Fibroblast of the conjunctiva (primary cell): ENCODE data around the gene NUP88.
"Not testable (repeated sequence)": the region's sequence is repeated elsewhere in the genome, so short reads cannot be mapped to it uniquely, and the experiment has no call there.

Source experiments
- DNase-seq: peaks from one replicate; pipeline ENCODE4 v3.0.0-alpha.2; 2010; ENCODE audit warnings: low read depth

NUP88 gene

GRCh38 chr17:5419356-5419958, at the start of gene NUP88:
NUP88 (minus strand) TSS chr17:5419662; CDS start chr17:5419650, 12 bp downstream.
- peak; percentile 94 for DNase-seq

GRCh38 chr17:5468075-5468473, 48.6 kb upstream of the NUP88 start:
- no peak for DNase-seq

- no peak for DNase-seq
Measured at GRCh38 chr17:5467416-5467815, 48.0 kb upstream of the NUP88 start.

- no peak for DNase-seq
Measured at GRCh38 chr17:5466295-5466694, 46.8 kb upstream of the NUP88 start.

- DNase-seq = no peak
Measured at GRCh38 chr17:5464717-5465507, 45.5 kb upstream of the NUP88 start.

GRCh38 chr17:5446786-5447185, 27.3 kb upstream of the NUP88 start:
- DNase-seq = no peak

GRCh38 chr17:5444209-5444608, 24.7 kb upstream of the NUP88 start:
- no peak for DNase-seq

- DNase-seq = no peak
Measured at GRCh38 chr17:5443728-5444127, 24.3 kb upstream of the NUP88 start.

- DNase-seq = no peak
Measured at GRCh38 chr17:5439446-5439764, 19.9 kb upstream of the NUP88 start.

GRCh38 chr17:5438716-5439445, 19.4 kb upstream of the NUP88 start, which contains the start of gene C1QBP:
C1QBP (minus strand) TSS chr17:5439155; CDS start chr17:5439073, 82 bp downstream.
- DNase-seq = peak; percentile 87

- DNase-seq = no peak
Measured at GRCh38 chr17:5437721-5438317, 18.4 kb upstream of the NUP88 start.

GRCh38 chr17:5435781-5436315, 16.4 kb upstream of the NUP88 start:
- not testable (repeated sequence) for DNase-seq

GRCh38 chr17:5434984-5435383, 15.5 kb upstream of the NUP88 start:
- no peak for DNase-seq

- DNase-seq = no peak
Measured at GRCh38 chr17:5431949-5432556, 12.6 kb upstream of the NUP88 start.

GRCh38 chr17:5431234-5431633, 11.8 kb upstream of the NUP88 start:
- DNase-seq = not testable (repeated sequence)

- DNase-seq = no peak
Measured at GRCh38 chr17:5430413-5430999, 11.0 kb upstream of the NUP88 start.

- no peak for DNase-seq
Measured at GRCh38 chr17:5429191-5429887, 9.9 kb upstream of the NUP88 start.

- no peak for DNase-seq
Measured at GRCh38 chr17:5425826-5426225, 6.4 kb upstream of the NUP88 start.

GRCh38 chr17:5424909-5425308, 5.4 kb upstream of the NUP88 start:
- DNase-seq = no peak

- no peak for DNase-seq
Measured at GRCh38 chr17:5422505-5422904, 3.0 kb upstream of the NUP88 start.
